ENCODE data around the gene SLC25A25. TPM values are rescaled to one million over a fixed set of nuclear protein-coding genes. Genes with fewer than 3 reads are reported as not detected.
A peak's percentile ranks its signal among the peaks of the same experiment; 100 is the strongest.

SLC25A25 gene
- total RNA-seq, 1 donor from 2014 or later = 7.3 TPM

- no peak for TF ChIP-seq CTCF (conservative IDR thresholded peaks at IDR 0.05; ENCODE audit: low read depth, low read length)
- no peak for DNase-seq (ENCODE audit: low read depth)
- H3K4me3 ChIP-seq (ENCODE audit: low read depth, low read length) = no peak overlapping the region
These were observed 45.7 kb downstream of the SLC25A25 start for GRCh38 chr9:128113526-128114325.

GRCh38 chr9:128114326-128115186 lies 46.5 kb downstream of the SLC25A25 start:
- no peak for DNase-seq (ENCODE audit: low read depth)
- no peak for TF ChIP-seq CTCF (conservative IDR thresholded peaks at IDR 0.05; ENCODE audit: low read depth, low read length)
- no peak overlapping the region for H3K4me3 ChIP-seq (ENCODE audit: low read depth, low read length)

GRCh38 chr9:128115187-128116103 lies 47.4 kb downstream of the SLC25A25 start:
- no peak for DNase-seq (ENCODE audit: low read depth)
- no peak for TF ChIP-seq CTCF (conservative IDR thresholded peaks at IDR 0.05; ENCODE audit: low read depth, low read length)
- H3K4me3 ChIP-seq (ENCODE audit: low read depth, low read length) = no peak overlapping the region

- TF ChIP-seq CTCF (conservative IDR thresholded peaks at IDR 0.05; ENCODE audit: low read depth, low read length) = no peak
- no peak overlapping the region for H3K4me3 ChIP-seq (ENCODE audit: low read depth, low read length)
- no peak for DNase-seq (ENCODE audit: low read depth)
These were observed 48.4 kb downstream of the SLC25A25 start for GRCh38 chr9:128116104-128117083.

GRCh38 chr9:128117613-128118471 lies 49.8 kb downstream of the SLC25A25 start:
- peak; percentile 100 for TF ChIP-seq CTCF (conservative IDR thresholded peaks at IDR 0.05; ENCODE audit: low read depth, low read length)
- H3K4me3 ChIP-seq (ENCODE audit: low read depth, low read length) = no peak overlapping the region
- no peak for DNase-seq (ENCODE audit: low read depth)
